HepG2 (cell line): ENCODE results near the gene TRAPPC12. TPM values are rescaled to one million over a fixed set of nuclear protein-coding genes. Genes with fewer than 3 reads are reported as not detected.

Experiments
- CCDC6 ChIP-seq: sonication (generic); formaldehyde crosslinking; IDR thresholded peaks from 2 replicates; pipeline ENCODE4 v1.8.1; 2022; ENCODE audit warnings: mild to moderate bottlenecking, missing genetic modification reagents, moderate library complexity
- ZNF570 ChIP-seq: sonication (generic); formaldehyde crosslinking; IDR thresholded peaks from 2 replicates; pipeline ENCODE4 v1.4.0; 2020; ENCODE audit warnings: mild to moderate bottlenecking, missing genetic modification reagents, borderline replicate concordance
- polyA plus RNA-seq, 8 experiments: library from polyadenylated mRNA; depleted of rRNA in 3 of 8; stranded (reverse) in 7 of 8; unstranded in 1 of 8; fragments of >200 nt; fragmentation: Illumina TruSeq in 4 of 8; extraction: Trizol in 4 of 8; gene quantifications; 2 replicates each; pipeline versions ENCODE4 v1.2.1 to v1.2.3, GENCODE V29; 2011 to 2016; ENCODE audit warnings: low read depth in 4 of 8, missing spikeins in 1 of 8, mixed read lengths in 1 of 8; ENCODE audit not compliant: insufficient read depth in 1 of 8
- total RNA-seq, 5 experiments: library from RNA; depleted of rRNA; stranded (reverse); fragments of >200 nt; fragmentation: Illumina TruSeq; extraction: Trizol; gene quantifications; 2 replicates each; pipeline ENCODE4 v1.2.3, GENCODE V29; 2016; ENCODE audit warnings: low read depth in 1 of 5
- TF ChIP-seq, protein P1 (sequence below): sonication (generic); formaldehyde crosslinking; IDR thresholded peaks from 2 replicates; pipeline ENCODE4 v1.5.0; 2020; ENCODE audit warnings: mild to moderate bottlenecking, missing genetic modification reagents, borderline replicate concordance

Gene TRAPPC12
- total and polyA plus RNA-seq, 2 of the 13 experiments (the other 11 are each of a cell fraction or from before 2014, with no cell fraction given): 46.4 to 97.7 TPM

- TF ChIP-seq, protein P1, sequence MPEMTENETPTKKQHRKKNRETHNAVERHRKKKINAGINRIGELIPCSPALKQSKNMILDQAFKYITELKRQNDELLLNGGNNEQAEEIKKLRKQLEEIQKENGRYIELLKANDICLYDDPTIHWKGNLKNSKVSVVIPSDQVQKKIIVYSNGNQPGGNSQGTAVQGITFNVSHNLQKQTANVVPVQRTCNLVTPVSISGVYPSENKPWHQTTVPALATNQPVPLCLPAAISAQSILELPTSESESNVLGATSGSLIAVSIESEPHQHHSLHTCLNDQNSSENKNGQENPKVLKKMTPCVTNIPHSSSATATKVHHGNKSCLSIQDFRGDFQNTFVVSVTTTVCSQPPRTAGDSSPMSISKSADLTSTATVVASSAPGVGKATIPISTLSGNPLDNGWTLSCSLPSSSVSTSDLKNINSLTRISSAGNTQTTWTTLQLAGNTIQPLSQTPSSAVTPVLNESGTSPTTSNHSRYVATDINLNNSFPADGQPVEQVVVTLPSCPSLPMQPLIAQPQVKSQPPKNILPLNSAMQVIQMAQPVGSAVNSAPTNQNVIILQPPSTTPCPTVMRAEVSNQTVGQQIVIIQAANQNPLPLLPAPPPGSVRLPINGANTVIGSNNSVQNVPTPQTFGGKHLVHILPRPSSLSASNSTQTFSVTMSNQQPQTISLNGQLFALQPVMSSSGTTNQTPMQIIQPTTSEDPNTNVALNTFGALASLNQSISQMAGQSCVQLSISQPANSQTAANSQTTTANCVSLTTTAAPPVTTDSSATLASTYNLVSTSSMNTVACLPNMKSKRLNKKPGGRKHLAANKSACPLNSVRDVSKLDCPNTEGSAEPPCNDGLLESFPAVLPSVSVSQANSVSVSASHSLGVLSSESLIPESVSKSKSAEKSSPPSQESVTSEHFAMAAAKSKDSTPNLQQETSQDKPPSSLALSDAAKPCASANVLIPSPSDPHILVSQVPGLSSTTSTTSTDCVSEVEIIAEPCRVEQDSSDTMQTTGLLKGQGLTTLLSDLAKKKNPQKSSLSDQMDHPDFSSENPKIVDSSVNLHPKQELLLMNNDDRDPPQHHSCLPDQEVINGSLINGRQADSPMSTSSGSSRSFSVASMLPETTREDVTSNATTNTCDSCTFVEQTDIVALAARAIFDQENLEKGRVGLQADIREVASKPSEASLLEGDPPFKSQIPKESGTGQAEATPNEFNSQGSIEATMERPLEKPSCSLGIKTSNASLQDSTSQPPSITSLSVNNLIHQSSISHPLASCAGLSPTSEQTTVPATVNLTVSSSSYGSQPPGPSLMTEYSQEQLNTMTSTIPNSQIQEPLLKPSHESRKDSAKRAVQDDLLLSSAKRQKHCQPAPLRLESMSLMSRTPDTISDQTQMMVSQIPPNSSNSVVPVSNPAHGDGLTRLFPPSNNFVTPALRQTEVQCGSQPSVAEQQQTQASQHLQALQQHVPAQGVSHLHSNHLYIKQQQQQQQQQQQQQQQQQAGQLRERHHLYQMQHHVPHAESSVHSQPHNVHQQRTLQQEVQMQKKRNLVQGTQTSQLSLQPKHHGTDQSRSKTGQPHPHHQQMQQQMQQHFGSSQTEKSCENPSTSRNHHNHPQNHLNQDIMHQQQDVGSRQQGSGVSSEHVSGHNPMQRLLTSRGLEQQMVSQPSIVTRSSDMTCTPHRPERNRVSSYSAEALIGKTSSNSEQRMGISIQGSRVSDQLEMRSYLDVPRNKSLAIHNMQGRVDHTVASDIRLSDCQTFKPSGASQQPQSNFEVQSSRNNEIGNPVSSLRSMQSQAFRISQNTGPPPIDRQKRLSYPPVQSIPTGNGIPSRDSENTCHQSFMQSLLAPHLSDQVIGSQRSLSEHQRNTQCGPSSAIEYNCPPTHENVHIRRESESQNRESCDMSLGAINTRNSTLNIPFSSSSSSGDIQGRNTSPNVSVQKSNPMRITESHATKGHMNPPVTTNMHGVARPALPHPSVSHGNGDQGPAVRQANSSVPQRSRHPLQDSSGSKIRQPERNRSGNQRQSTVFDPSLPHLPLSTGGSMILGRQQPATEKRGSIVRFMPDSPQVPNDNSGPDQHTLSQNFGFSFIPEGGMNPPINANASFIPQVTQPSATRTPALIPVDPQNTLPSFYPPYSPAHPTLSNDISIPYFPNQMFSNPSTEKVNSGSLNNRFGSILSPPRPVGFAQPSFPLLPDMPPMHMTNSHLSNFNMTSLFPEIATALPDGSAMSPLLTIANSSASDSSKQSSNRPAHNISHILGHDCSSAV: no peak
- TF ChIP-seq CCDC6 (CRISPR knock-in tag) (no peak), ZNF570 (no peak)
- TF ChIP-seq, all 625 proteins: peak for 0
Measured at GRCh38 chr2:3451926-3452671, 72.6 kb downstream of the TRAPPC12 start (continued).
